Mucosa of descending colon (tissue), 3 donors: Measurements from ENCODE around the gene SCG5. TPM values are rescaled to one million over a fixed set of nuclear protein-coding genes. Genes with fewer than 3 reads are reported as not detected.
A peak's percentile ranks its signal among the peaks of the same experiment; 100 is the strongest.

Experiments used
- ATAC-seq: fragments of 200-7000 bp; cut with Tn5 transposase; one replicate; pipeline ENCODE4 v1.9.1; 2020; ENCODE audit warnings: mild to moderate bottlenecking, moderate library complexity
- DNase-seq, 3 donors: peaks; one replicate each; pipeline ENCODE4 v3.0.0-alpha.2; 2020
- H3K36me3 ChIP-seq: fragments of 200-600 bp; one replicate; pipeline ENCODE4 v1.8.0; 2021; ENCODE audit warnings: low read depth, mild to moderate bottlenecking
- H3K4me1 ChIP-seq: fragments of 200-600 bp; one replicate; pipeline ENCODE4 v1.8.0; 2021; ENCODE audit warnings: low read depth, mild to moderate bottlenecking
- H3K4me3 ChIP-seq: fragments of 200-600 bp; one replicate; pipeline ENCODE4 v1.8.0; 2021; ENCODE audit warnings: mild to moderate bottlenecking
- H3K9me3 ChIP-seq: fragments of 200-600 bp; one replicate; pipeline ENCODE4 v1.8.0; 2021; ENCODE audit warnings: mild to moderate bottlenecking
- CTCF ChIP-seq: fragments of 200-600 bp; IDR thresholded peaks from one replicate; pipeline ENCODE4 v1.8.0; 2022; ENCODE audit warnings: antibody characterized with exemption, mild to moderate bottlenecking
- intact Hi-C, 2 donors: fragments of 100-400 bp; cut with DNase I in 1 of 2; cut with micrococcal nuclease in 1 of 2; formaldehyde crosslinking; loops; one replicate each; pipeline versions ENCODE4 v1.11.0 to v1.11.1; 2022; cut with DNase I, micrococcal nuclease
- total RNA-seq, 3 donors: library from RNA; stranded (reverse); fragmentation: NEBNext Ultra II Directional in 2 of 3; extraction: Animal tissue kit (Norgen Biotek cat#: 25700) in 2 of 3; gene quantifications; one replicate each; pipeline versions ENCODE4 v1.2.1 to v1.2.4, GENCODE V29; 2021 to 2023
- donor health status: DM: no; HTN: no; CAD: no; lungs with moderate emphysema.
- donor health status: DM: no; HTN: no; CAD: no.
- donor health status: DM: no; HTN: yes; CAD: no.

The SCG5 gene
- total RNA-seq, 3 donors from 2014 or later, result 4.2 to 7.0 (median 5.7) TPM

GRCh38 chr15:32649342-32649741 lies 7.8 kb downstream of the SCG5 start:
- DNase-seq (no peak), ATAC-seq (peak; percentile 47)
- Histone ChIP-seq H3K4me1 (no peaks in the 10 kb centered on the region), H3K36me3 (no peaks in the 10 kb centered on the region), H3K9me3 (no peaks in the 10 kb centered on the region), H3K4me3 (no peak overlapping the region)
- TF ChIP-seq CTCF, result no peak
- intact Hi-C loops, result no loop called here

- Histone ChIP-seq H3K4me1 (no peaks in the 10 kb centered on the region), H3K9me3 (no peaks in the 10 kb centered on the region), H3K4me3 (no peak overlapping the region), H3K36me3 (no peaks in the 10 kb centered on the region)
- intact Hi-C loops, result no loop called here
- peak in 2 of 3 donors; percentile 57 to 58 for DNase-seq
- peak; percentile 92 for TF ChIP-seq CTCF
- peak; percentile 96 for ATAC-seq
These were observed 9.8 kb downstream of the SCG5 start for GRCh38 chr15:32651229-32651837.

GRCh38 chr15:32652178-32652577 lies 10.7 kb downstream of the SCG5 start:
- no peaks in the 10 kb centered on the region for H3K9me3 ChIP-seq
- no peak overlapping the region for H3K4me3 ChIP-seq
- no peak for ATAC-seq
- no peak for DNase-seq
- no peak for TF ChIP-seq CTCF
- no peaks in the 10 kb centered on the region for H3K4me1 ChIP-seq
- H3K36me3 ChIP-seq, result no peaks in the 10 kb centered on the region
- intact Hi-C loops, result no loop called here

- Histone ChIP-seq H3K36me3 (no peaks in the 10 kb centered on the region), H3K9me3 (no peaks in the 10 kb centered on the region), H3K4me3 (no peak overlapping the region), H3K4me1 (no peaks in the 10 kb centered on the region)
- no peak for DNase-seq
- ATAC-seq, result no peak
- no peak for TF ChIP-seq CTCF
- intact Hi-C loops, result loop anchor here in 1 of 2 donors (5.0 kb wide), 1 partner anchor 186 kb away; no protein-coding TSS in a partner anchor
These were observed 14.6 kb downstream of the SCG5 start for GRCh38 chr15:32656091-32656490.

- no peaks in the 10 kb centered on the region for H3K36me3 ChIP-seq
- no peak for TF ChIP-seq CTCF
- intact Hi-C loops, result loop anchor here in 1 of 2 donors (5.0 kb wide), 1 partner anchor 186 kb away; no protein-coding TSS in a partner anchor
- H3K4me3 ChIP-seq, result no peak overlapping the region
- no peaks in the 10 kb centered on the region for H3K9me3 ChIP-seq
- DNase-seq, result no peak
- ATAC-seq, result no peak
- no peaks in the 10 kb centered on the region for H3K4me1 ChIP-seq
These were observed 15.0 kb downstream of the SCG5 start for GRCh38 chr15:32656496-32656895.
